ENCODE measurements around the gene TXNL4A. TPM values are rescaled to one million over a fixed set of nuclear protein-coding genes. Genes with fewer than 3 reads are reported as not detected.

The TXNL4A gene
- total RNA-seq, 1 donor from 2014 or later = 44.3 TPM

- H3K36me3 ChIP-seq = no peaks in the 10 kb centered on the region
- H3K27ac ChIP-seq = no peak overlapping the region
- H3K36me3 Mint-ChIP-seq = peaks cover 12% of the 10 kb centered on the region
- H3K4me1 Mint-ChIP-seq = peaks cover 23% of the 10 kb centered on the region
- peak overlapping the region; percentile 95 for H3K4me2 ChIP-seq
- no peaks in the 10 kb centered on the region for H3K9me3 ChIP-seq (ENCODE audit: low read depth)
- peak; percentile 20 for DNase-seq (ENCODE audit: low spot score)
- H3K4me3 Mint-ChIP-seq = peak overlapping the region; percentile 96
- H3K27me3 Mint-ChIP-seq (ENCODE audit: insufficient read depth, low read depth) = peaks cover 6% of the 10 kb centered on the region
- peak overlapping the region; percentile 71 for H3K9ac ChIP-seq
- H4K20me1 ChIP-seq (ENCODE audit: low read depth) = peaks cover 16% of the 10 kb centered on the region
- TF ChIP-seq EZH2 (IDR thresholded peaks at IDR 0.05) (no peak), EZH2phosphoT487 (IDR thresholded peaks at IDR 0.05) (no peak)
- TF ChIP-seq, protein P1, sequence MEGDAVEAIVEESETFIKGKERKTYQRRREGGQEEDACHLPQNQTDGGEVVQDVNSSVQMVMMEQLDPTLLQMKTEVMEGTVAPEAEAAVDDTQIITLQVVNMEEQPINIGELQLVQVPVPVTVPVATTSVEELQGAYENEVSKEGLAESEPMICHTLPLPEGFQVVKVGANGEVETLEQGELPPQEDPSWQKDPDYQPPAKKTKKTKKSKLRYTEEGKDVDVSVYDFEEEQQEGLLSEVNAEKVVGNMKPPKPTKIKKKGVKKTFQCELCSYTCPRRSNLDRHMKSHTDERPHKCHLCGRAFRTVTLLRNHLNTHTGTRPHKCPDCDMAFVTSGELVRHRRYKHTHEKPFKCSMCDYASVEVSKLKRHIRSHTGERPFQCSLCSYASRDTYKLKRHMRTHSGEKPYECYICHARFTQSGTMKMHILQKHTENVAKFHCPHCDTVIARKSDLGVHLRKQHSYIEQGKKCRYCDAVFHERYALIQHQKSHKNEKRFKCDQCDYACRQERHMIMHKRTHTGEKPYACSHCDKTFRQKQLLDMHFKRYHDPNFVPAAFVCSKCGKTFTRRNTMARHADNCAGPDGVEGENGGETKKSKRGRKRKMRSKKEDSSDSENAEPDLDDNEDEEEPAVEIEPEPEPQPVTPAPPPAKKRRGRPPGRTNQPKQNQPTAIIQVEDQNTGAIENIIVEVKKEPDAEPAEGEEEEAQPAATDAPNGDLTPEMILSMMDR (IDR thresholded peaks at IDR 0.05) = no peak
- peaks cover 16% of the 10 kb centered on the region for H3F3A ChIP-seq (ENCODE audit: low read depth)
- H3K9me3 Mint-ChIP-seq = peaks cover 3% of the 10 kb centered on the region
- peak overlapping the region; percentile 82 for H2AFZ ChIP-seq (replicated peaks)
- H3K27ac Mint-ChIP-seq = peak overlapping the region; percentile 80
- H3K27me3 ChIP-seq = peaks cover 4% of the 10 kb centered on the region
- peak overlapping the region; percentile 73 for H3K4me3 ChIP-seq
- peaks cover 8% of the 10 kb centered on the region for H3K4me1 ChIP-seq
- peaks cover 28% of the 10 kb centered on the region for H3K79me2 ChIP-seq (ENCODE audit: low read depth)
Observed at GRCh38 chr18:80034852-80035406, 46.6 kb upstream of the TXNL4A start.

DNA sequence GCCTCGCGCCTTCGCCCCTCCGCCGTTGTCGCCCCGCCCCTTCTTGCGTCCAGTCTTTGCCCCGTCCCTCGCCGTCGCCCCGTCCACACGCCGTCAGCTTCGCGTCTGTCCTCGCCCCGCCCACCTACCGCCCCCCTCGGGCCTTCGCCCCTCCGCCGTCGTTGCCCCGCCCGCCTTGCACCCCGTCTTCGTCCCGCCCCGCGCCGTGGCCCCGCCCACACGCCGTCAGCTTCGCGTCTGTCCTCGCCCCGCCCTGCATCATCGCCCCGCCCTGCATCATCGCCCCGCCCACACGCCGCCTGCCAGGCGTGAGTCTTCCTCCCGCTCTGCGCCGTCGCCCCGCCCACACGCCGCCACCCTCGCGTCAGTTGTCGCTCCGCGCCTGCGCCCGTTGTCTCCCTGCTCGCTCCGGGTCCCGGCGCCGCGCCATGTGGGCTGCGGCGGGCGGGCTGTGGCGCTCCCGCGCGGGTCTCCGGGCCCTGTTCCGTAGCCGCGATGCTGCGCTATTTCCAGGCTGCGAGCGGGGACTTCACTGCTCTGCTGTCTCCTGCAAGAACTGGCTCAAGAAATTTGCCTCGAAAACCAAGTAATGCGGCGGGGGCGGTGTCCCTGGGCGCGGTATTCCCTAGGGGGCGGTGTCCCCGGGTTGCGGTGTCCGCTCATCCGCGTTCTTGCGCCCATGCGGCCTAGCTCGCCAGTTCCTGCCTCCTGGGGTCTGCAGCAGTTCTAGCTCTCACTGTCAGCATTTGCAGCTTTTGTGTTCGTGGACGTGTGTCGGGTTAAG is 45.9 kb upstream of the TXNL4A start, which contains the start of gene RBFA:
TSS of gene RBFA (plus strand) at position 367 of the 784 bp plus-strand sequence. CDS start at position 429, 62 bp downstream.
- Mint-ChIP-seq H3K27ac (peak within 1 kb of the TSS; percentile 80), H3K9me3 (peaks cover 3% of the 10 kb centered on the region), H3K4me1 (peaks cover 23% of the 10 kb centered on the region), H3K27me3 (ENCODE audit: insufficient read depth, low read depth) (peaks cover 5% of the 10 kb centered on the region), H3K4me3 (peak within 1 kb of the TSS; percentile 96), H3K36me3 (peaks cover 13% of the 10 kb centered on the region)
- Histone ChIP-seq H3K4me3 (peak within 1 kb of the TSS; percentile 73), H3K79me2 (ENCODE audit: low read depth) (peaks cover 28% of the 10 kb centered on the region), H4K20me1 (ENCODE audit: low read depth) (peaks cover 16% of the 10 kb centered on the region), H3K27me3 (peaks cover 4% of the 10 kb centered on the region), H3K27ac (peak within 1 kb of the TSS; percentile 87), H3F3A (ENCODE audit: low read depth) (peaks cover 16% of the 10 kb centered on the region), H3K9me3 (ENCODE audit: low read depth) (no peaks in the 10 kb centered on the region), H3K4me1 (peaks cover 8% of the 10 kb centered on the region), H2AFZ (replicated peaks) (peak within 1 kb of the TSS; percentile 82), H3K4me2 (peak within 1 kb of the TSS; percentile 95), H3K9ac (peak within 1 kb of the TSS; percentile 71), H3K36me3 (no peaks in the 10 kb centered on the region)
- TF ChIP-seq EZH2 (IDR thresholded peaks at IDR 0.05) (no peak), EZH2phosphoT487 (IDR thresholded peaks at IDR 0.05) (no peak)
- TF ChIP-seq, protein P1 (IDR thresholded peaks at IDR 0.05) = peak; percentile 56
- DNase-seq (ENCODE audit: low spot score) = peak; percentile 100

- peaks cover 23% of the 10 kb centered on the region for H3K4me1 Mint-ChIP-seq
- Histone ChIP-seq H2AFZ (replicated peaks) (peak overlapping the region; percentile 73), H3K9me3 (ENCODE audit: low read depth) (no peaks in the 10 kb centered on the region), H3K27ac (no peak overlapping the region), H3K79me2 (ENCODE audit: low read depth) (peaks cover 28% of the 10 kb centered on the region), H3K27me3 (peaks cover 4% of the 10 kb centered on the region), H3K4me2 (peak overlapping the region; percentile 79), H3F3A (ENCODE audit: low read depth) (peaks cover 16% of the 10 kb centered on the region), H3K36me3 (no peaks in the 10 kb centered on the region), H3K4me3 (peak overlapping the region; percentile 73), H4K20me1 (ENCODE audit: low read depth) (peaks cover 16% of the 10 kb centered on the region), H3K9ac (peak overlapping the region; percentile 9), H3K4me1 (peaks cover 8% of the 10 kb centered on the region)
- H3K36me3 Mint-ChIP-seq = peaks cover 10% of the 10 kb centered on the region
- peak overlapping the region; percentile 96 for H3K4me3 Mint-ChIP-seq
- no peak for DNase-seq (ENCODE audit: low spot score)
- H3K9me3 Mint-ChIP-seq = peaks cover 6% of the 10 kb centered on the region
- H3K27me3 Mint-ChIP-seq (ENCODE audit: insufficient read depth, low read depth) = peaks cover 5% of the 10 kb centered on the region
- TF ChIP-seq EZH2 (IDR thresholded peaks at IDR 0.05) (no peak), EZH2phosphoT487 (IDR thresholded peaks at IDR 0.05) (no peak)
- TF ChIP-seq, protein P1 (IDR thresholded peaks at IDR 0.05) = no peak
- no peak overlapping the region for H3K27ac Mint-ChIP-seq
Observed at GRCh38 chr18:80033181-80034067, 45.1 kb upstream of the TXNL4A start.
